Keratinocyte (primary cell): ENCODE measurements around the gene ARHGAP28.

ENCODE experiments used
- EZH2 ChIP-seq: IDR thresholded peaks from one replicate; pipeline ENCODE4 v1.6.1; 2012; ENCODE audit warnings: inconsistent platforms, mild to moderate bottlenecking, low read length, moderate library complexity
- TF ChIP-seq, protein P1 (sequence below), 3 experiments: IDR thresholded peaks in 1 of 3; conservative IDR thresholded peaks in 1 of 3; optimal IDR thresholded peaks in 1 of 3; 2 replicates in 2 of 3; 3 replicates in 1 of 3; pipeline versions ENCODE3 to v1.5.1; 2011; ENCODE audit warnings: low read length in 3 of 3, mild to moderate bottlenecking in 3 of 3, moderate library complexity in 2 of 3, control low read depth in 1 of 3, inconsistent platforms in 1 of 3; ENCODE audit not compliant: insufficient read depth in 2 of 3; ENCODE audit errors: extremely low read depth in 1 of 3

DNA sequence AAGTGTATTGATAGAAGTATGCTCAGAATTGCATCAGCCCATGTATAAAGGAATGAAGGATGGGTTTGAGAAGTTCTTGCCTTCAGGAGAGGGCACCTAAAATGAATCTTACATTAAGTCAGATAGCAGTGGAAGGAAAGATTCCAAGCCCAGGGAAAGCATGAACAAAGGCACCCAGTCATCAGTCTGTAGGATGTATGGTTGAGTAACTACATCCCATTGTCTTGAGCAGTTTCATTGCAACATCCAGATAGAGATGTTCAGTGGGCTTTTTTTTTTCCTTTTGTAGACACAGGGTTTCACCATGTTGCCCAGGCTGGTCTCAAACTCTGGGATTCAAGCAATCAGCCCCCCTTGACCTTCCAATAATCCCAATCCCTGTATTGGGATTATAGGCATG is 80.7 kb downstream of the ARHGAP28 start:
- TF ChIP-seq, protein P1, sequence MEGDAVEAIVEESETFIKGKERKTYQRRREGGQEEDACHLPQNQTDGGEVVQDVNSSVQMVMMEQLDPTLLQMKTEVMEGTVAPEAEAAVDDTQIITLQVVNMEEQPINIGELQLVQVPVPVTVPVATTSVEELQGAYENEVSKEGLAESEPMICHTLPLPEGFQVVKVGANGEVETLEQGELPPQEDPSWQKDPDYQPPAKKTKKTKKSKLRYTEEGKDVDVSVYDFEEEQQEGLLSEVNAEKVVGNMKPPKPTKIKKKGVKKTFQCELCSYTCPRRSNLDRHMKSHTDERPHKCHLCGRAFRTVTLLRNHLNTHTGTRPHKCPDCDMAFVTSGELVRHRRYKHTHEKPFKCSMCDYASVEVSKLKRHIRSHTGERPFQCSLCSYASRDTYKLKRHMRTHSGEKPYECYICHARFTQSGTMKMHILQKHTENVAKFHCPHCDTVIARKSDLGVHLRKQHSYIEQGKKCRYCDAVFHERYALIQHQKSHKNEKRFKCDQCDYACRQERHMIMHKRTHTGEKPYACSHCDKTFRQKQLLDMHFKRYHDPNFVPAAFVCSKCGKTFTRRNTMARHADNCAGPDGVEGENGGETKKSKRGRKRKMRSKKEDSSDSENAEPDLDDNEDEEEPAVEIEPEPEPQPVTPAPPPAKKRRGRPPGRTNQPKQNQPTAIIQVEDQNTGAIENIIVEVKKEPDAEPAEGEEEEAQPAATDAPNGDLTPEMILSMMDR (optimal IDR thresholded peaks at IDR 0.05 in 1 of 3, IDR thresholded peaks at IDR 0.05 in 1 of 3, conservative IDR thresholded peaks at IDR 0.05 in 1 of 3; ENCODE audit: extremely low read depth in 1 of 3, insufficient read depth in 2 of 3, low read length in 3 of 3): no peak
- no peak for TF ChIP-seq EZH2
